GOT3 (cell line): Measurements from ENCODE around the gene SMG6.
"Not testable (repeated sequence)": the region's sequence is repeated elsewhere in the genome, so short reads cannot be mapped to it uniquely, and the experiment has no call there.

Experiments
- DNase-seq: peaks from one replicate; lab custom pipeline; 2025; ENCODE audit warnings: mixed read lengths; lab: John Stamatoyannopoulos, UW

SMG6 gene

DNA sequence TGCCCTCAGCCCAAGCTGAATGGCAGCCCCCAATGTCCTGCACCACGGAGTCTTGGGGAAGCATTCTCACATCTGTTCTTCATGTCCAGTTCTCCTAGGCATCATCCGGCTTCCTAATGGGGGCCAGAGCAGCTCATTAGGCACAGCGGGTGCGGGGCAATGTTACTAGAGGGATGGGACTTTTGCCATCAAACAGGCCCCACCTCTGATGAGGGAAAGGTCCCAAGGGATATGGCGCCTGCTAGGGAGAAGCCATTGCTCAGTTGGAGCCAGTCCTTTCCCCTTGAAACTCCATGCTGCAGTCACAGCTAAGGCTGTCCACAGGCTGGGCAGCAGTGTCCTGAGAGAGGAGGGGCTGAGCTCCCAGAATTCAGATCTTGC, 275.4 kb downstream of the SMG6 start:
- DNase-seq: no peak

DNA sequence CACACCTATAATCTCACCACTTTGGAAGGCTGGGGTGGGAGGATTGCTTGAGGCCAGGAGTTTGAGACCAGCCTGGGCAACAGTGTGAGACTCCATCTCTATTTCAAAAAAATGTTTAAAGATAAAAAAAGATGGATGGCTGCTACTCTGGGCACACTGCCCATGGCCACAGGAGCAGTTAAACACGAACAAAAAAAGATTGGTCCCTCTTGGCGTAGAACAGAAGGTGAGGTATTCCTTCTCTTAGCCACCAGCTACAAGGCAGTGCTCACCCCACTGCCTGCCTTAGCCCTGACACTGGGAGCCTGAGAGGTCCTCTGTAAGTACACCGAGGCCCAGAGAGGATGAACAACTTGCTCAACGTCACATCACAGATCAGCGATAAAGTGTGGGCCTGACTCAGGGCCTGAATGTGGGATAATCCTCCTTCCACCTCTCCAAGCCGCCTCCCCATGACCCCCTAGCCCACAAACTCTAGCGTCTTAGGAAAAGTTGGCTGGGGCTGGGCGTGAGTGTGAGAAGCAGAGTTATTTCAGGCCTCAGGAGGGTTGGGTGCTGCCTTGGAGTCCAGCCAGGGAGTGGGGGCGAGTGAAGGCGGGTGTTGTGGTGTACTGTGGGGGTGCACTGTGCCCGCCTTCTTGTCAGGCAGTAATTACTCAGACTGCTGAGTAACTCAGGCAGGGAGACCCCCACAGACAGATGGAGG, 275.9 kb downstream of the SMG6 start:
- DNase-seq: no peak

DNA sequence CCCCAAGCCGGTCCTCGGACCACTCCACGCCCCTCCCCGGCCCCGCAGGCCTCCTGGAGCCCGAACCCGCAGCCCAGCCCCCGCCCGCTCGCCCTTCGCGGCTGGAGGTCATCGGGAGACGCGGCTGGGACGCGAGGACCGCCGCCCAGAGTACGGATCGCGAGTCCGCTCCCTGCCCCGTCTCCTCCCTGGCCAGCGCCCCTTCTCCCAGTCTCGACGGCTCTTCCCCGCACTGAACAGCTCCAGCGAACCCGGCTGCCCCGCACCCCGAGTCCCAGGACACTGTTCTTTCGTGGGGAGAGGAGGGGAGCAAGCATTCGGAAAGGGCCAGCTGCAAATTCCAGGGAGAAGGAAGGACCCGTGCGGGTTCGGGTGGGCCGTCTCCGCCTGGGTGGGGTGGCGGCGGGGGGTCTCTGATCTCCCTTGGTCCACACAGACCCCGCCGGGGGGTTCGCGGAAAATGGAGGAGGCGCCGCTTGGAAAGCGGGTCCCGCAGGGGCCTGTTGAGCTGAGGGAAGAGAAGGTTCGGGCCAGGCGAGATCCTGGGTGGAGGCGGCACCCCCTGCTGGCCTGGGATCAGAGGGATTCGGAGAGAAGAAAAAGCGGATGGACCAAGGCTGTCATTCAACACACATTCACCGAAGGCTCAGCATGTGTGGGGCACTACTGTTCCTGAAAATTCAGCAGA, 277.8 kb downstream of the SMG6 start:
- DNase-seq: no peak

DNA sequence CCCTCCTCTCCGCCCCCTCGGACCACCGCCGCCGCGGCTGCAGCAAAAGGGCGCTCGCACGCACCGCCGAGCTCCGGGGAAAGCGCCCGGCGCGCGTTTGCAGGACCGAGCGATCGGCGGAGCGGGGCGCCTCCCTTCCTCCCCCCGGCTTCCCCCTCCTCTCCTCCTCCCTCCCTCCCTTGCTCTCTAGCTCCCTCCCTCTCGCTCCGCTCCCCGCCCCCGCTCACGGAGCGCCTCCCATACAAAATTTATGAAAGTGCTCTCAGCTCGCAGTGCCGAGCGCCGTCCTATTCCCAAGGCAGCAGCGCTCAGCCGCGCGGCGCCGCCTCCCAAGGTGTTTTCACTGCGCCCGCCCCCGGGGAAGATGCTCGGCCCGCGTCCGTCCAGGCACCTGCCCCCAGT, 278.4 kb downstream of the SMG6 start, which contains the start of gene RTN4RL1:
RTN4RL1 (minus strand) TSS at position 115 of the 402 bp plus-strand sequence. CDS start 469 bp downstream, outside the sequence.
- DNase-seq: no peak

DNA sequence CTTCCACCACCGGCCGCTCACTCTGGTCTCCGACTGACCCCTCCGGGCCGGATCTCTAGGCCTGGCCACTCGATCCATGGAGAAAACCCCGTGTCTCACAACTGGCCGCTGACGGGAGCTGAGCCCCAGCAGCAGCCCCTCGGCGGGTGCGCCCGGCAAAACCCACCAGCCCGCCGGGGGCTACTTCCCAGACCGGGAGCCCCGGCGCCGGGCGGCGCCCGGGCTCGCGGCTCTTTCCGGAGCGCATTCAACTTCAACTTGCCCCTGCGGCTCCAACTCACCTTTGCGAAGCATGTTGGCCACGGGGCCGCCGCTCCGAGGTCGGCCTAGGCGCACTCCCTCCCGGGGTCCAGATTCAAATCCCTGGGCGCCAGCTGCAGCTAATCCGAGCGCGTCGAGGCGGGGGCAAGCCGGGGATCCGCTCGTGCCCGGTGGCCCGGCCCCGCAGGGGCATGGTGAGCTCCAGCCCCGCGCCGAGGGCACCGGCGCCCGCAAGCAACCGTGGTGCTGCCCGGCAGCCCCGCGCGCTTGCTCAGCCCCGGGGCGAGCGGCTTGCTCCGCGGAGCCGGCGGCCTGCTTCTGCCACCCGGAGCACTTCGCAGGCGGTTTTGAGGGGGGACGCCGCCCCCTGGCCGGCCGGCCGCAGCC, 278.9 kb downstream of the SMG6 start:
- DNase-seq: no peak

DNA sequence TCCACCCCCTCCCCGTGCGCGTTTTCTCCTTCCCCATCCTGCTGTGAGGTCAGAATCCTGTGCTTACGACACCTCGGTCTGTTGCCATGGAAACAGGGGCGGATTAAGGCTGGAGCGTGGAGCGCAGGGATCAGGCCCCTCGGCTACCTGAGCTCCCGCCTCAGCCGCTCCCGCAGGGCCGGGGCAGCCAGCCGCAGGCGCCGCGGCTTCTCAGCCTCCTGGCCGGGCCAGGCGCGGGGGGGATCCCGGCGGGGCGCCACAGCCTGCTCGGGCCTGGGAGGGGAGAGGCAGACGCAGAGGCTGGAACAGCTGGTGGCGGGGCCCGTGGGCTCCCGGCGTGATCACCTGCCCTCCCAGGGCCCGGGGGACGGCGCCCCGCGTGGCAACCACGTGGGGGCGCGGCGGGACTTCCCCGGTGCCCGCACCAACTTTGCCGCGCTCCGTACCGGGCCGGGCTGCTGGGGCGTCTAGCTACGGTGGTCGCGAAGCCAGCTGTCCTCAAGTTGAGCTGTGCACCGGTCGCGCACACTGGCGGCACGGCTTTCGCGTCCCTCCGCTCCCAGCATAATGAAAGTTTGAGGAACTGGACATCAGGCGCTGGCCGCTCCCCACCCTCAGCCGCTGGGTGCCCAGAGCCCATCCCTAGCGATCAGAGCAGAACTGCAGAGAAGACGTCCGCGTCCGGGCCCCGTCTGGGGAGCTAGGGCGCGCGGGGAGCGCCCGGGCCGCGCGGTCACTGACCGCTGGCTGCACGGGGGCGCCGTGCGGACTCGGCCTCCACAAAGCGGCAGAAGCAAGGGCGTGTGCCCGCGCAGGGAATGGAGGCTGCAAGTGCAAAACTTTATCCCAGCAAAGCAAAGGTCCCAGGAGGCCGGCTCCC, 279.7 kb downstream of the SMG6 start:
- no peak for DNase-seq

DNA sequence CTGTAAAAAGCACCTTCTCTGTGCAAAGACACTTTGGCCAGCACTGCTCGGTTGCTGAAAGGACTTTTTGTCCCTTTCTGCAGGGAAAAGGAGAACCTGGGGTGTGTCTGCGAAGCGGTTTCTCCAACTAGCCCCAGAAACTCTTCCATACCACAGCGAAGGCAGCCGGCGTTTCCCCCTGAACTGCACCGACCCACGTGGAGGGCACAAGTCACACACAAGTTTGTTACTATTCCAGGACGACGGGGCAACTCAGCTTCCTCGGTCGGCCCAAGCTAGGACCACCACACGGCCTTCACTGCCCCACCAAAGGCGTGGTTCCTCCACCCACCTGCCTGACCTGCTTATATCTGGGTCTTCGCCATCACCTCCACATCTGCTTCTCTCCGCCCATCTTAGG, 280.3 kb downstream of the SMG6 start:
- DNase-seq: no peak

DNA sequence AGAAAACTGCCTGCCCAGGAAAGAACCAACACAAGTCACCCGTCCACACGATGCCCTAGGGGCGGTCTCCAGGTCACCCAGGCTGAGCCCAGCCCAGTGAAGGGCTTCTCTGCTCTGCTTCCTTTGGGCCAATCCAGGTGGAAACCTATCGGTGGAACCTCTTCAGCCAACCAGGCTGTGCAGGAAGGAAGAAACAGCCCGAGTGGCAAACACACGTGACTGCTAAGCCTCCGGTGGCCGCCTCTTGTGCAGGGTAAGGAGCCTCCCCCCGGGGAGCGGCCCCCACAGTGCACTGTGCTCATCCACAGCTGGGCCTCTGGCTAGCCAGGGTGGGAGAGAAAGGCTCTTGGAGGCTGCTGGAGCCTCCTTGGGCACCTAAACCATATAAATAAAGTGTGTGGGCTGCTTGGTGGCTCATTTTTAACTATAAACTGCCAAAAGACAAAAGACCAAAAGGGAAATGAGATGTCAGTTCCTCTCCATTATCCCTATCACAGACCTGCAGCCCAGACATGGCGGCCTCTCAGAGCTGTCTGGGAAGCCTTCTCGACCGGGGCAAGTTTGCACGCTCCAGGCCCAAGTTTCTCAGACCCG, 280.8 kb downstream of the SMG6 start:
- DNase-seq: no peak

DNA sequence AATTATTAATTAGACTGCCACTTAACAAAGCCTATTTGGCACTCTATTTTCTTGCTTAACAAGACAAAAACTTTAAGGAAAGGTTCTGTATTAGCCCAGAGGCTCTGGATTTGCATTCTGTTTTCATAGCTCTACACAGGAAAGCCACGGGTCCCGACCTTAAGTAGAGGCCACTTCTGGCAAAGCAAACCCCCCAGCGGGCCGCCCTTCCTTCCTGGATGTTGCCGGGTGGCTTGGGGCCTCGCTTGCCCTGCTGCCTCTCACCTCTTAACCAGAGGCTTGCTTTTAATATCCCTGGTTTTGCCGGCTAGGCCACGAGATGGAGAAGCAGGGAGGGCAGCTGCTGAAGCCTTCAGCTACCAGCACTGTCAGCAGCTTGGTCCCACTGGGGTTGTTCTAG, 282.9 kb downstream of the SMG6 start:
- no peak for DNase-seq

DNA sequence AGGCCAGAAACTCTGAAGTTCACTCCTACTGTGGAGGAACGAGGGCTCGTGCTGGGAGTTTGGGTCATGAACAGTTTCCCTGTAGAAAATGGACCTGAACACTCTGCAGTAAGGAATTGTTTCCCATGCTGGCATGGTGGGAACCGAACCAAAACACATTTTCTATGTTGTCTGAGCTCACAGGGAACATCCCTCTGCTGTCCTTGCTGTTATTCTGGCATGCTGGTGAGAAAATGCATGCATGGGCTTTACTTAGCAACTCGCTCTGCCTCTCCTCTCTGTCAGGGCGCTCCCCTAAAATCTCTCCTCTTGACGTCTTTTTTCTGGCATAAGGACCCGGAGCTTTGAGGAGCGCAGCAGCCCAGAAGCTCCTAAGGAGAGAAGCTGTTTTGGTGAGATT, 283.9 kb downstream of the SMG6 start:
- no peak for DNase-seq

DNA sequence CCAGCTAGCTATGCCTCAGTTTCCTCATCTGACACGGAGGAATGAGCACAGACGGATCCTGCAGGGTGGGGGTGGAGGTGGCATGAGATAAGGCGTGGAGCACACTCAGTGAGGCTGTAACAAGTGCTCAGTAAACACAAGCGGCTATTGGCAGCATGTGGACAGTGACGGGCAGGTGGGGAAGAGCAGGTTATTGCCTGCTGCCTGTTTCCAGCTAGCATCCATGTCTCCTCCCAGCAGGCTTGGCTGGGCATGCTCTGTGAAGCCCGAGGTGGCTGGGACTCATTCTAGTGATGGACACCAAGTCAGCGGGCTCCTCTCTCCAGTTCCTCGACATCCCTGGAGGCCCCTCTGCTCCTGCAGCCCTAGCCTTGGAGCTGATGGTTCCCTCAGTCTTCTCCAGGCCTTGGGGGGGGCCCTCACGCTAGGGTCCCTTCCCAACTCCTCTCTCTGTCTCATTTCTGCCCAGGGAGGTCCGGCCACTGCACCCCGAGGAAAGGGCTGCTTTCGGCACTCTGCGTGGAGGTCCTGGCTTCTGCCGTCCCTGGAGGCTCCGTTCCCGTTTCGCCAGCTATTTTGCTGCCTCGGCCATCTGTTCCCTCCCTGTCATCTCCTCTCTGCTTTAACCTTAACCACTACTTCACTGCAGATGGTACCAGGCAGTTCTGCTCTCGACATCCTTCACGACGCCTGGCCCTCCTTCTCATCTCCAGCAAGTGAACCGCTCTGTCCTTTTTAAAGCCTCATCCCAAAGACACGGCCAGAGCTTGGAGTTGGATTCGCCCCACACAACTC, 284.7 kb downstream of the SMG6 start:
- no peak for DNase-seq

DNA sequence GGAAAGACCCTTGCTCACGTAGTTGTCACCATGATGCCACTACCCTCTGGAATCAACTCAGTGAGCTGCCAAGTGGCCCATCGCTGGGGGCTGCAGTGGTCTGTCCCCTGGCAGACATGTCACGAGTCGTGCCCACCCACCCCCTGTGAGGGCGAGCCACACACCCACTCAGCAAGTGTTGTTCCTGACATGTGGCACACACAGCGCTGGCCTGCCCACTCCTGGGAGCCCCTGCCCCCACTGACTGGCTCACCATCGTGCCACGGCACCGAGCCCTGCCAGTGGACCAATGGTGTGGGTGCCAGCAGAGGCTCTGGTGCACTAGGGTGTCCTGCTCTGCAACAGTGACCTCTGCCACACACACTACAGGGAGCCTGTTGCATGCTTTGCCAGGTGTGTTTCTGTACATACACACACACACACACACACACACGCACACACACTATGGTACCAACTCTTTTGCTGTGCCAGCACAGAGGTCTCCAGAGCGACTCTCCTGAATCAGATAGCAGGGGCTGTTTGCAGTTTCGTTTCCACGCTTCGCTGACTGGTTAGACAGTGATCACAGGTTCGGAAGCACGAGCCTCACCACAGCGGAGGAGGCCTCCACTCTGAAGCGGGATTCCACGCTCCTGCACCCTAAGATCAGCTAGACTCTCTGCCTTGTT, 286.2 kb downstream of the SMG6 start:
- no peak for DNase-seq

DNA sequence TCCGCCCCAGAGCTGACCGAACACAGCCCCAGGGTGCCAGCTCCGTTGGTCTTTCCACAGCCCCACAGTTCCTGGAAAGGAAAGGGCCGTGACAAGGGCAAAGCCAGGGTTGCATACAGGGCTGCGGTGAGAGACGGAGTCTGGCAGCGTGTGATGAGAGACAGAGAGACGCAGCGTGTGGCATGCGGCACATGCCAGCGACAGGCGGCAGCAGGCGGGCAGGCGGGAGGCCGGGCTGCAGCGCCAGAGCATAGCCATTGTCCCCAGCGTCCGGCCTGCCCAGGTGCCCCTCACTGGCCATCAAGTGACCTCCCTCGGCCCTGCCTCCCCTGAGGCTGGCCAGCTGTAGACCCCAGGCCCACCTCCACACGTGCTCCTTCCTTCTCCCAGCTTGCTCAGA, 287.1 kb downstream of the SMG6 start:
- DNase-seq: no peak

DNA sequence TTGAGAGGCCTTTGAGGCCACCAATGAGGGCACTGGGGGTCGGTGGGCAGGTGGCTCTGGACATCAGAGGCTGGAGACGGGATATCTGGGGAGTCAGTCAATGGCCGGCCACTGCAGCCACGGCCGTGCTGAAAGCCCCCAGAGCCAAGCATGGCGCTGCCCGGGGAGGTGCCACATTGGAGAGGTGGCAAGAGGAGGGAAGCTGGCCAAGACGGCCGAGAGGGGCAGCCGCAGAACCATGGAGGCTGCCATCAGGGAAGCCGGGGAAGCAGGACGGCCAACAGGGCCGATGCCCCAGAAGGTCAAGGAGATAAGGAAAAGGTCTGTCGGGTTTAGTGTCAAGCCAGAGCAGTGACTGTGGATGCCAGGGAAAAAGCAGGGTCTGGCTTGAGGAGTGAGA, 288.3 kb downstream of the SMG6 start:
- no peak for DNase-seq

DNA sequence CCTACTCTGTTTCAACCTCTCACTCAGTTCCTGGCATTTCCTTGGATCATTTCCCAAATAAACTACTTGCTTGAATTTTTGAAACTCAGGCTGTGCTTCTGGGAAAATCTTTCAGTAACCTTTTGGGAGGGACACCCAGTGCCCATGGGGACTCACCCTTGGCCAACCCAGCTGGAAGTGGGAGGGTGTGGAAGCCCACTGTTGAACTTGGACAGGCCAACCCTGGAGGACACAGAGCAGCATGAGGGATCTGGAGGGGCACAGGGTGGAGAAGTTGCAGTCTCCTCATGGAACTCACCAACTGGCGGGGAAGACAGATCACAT, 289.6 kb downstream of the SMG6 start:
- no peak for DNase-seq

DNA sequence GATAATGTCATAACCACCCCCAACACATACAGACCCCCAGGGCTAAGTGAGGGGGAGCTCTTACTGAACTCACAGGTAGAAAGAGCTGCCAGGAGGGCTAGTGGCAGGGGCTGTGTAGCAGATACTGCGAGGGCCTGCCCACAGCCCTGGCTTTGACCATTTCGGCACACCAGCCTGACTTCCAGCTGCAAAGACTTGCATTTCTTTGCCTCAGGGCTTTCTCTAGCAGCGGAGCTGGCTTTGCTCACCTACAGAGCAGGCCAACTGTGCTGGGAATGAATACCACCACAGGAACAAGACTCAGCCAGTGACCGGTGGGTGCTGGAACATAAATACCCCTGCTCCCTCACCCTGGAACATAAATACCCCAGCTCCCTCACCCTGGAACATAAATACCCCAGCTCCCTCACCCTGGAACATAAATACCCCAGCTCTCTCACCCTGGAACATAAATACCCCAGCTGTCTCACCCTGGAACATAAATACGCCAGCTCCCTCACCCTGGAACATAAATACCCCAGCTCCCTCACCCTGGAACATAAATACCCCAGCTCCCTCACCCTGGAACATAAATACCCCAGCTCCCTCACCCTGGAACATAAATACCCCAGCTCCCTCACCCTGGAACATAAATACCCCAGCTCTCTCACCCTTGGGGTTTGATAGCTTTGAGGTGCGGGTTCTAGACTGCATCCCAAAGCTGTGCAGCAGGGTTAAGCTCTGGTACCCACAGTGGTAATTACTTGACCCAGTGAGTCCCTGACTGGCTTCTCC, 290.2 kb downstream of the SMG6 start:
- DNase-seq: not testable (repeated sequence)

DNA sequence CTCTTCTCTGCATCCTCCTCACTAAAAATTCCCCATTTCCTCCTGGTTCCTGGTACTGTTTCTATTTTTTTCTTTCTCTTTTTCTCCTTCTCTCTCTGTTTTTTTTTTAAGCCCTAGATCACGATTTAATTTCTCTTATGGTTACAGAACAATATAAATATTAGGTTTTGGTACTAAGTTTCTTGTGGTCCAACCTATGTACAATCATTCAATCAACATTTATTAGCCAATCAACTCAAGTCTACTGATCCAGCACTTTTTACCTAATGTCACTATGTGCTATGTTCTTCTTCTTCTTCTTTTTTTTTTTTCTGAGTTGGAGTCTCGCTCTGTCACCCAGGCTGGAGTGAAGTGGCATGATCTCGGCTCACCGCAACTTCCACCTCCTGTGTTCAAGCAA, 291.1 kb downstream of the SMG6 start:
- DNase-seq: no peak

DNA sequence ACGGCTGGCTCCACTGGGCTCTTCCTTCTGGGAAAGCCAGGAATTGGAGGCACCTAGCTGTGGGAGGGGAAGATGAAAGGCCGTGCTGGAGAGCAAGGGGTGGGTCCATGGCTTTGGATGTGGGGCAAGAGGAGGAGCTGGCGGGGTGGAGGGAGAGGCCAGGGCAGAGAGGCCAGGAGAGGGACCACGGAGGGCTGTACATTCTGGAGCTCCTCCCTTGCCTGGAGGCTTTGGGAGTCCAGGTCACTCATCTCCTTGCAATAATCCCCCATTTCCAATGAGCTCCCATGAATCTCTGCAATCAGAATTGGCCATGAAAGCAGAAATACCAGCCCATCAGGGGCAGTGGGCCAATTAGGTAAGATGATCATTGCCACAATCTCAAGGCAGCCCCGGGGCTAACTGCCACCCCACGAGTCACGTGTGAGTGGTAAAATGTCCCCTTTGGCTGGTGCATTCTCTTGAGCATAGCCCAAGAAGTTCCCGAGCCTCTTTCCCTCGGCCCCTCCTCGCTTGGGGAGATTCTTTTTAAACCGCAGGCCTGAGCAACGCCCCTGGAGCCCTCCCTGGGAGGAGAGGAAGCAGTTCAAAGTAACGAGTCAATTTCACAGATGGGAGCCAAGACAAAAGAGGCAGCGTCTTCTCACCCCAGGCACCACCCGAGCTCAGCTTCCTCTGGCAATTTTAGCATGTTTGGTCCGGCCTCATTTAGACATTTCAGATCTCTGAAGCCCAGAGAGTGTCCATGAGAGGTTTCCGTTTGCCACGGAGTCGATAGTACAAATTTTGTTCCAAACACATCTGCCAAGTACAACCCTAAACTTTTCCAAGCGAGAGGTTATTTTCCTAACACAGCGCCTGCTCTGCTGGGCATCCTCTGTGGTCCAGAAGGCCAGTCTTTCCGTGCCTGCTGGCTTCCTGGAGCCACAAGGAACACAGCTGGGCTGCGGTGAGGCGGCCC, 291.9 kb downstream of the SMG6 start:
- no peak for DNase-seq
